GM21423 (cell line): ENCODE results near the gene SMC1B.
"Not testable (repeated sequence)": the region's sequence is repeated elsewhere in the genome, so short reads cannot be mapped to it uniquely, and the experiment has no call there.

Experiments used
- ATAC-seq: cut with Tn5 transposase; IDR thresholded peaks from one replicate; pipeline ENCODE4 v1.9.1; 2021; ENCODE audit warnings: mild to moderate bottlenecking, moderate library complexity; ENCODE audit not compliant: unreplicated experiment

The SMC1B gene

GRCh38 chr22:45353786-45354185 is 59.6 kb downstream of the SMC1B start:
- no peak for ATAC-seq

- ATAC-seq: not testable (repeated sequence)
Observed at GRCh38 chr22:45352757-45353156, 60.6 kb downstream of the SMC1B start.

- ATAC-seq: no peak
Observed at GRCh38 chr22:45351956-45352355, 61.4 kb downstream of the SMC1B start.

GRCh38 chr22:45349916-45350315 is 63.5 kb downstream of the SMC1B start:
- ATAC-seq: no peak

- ATAC-seq: no peak
Observed at GRCh38 chr22:45344334-45344733, 69.1 kb downstream of the SMC1B start.

- no peak for ATAC-seq
Observed at GRCh38 chr22:45343143-45343542, 70.3 kb downstream of the SMC1B start.

GRCh38 chr22:45341498-45341897 is 71.9 kb downstream of the SMC1B start:
- no peak for ATAC-seq

GRCh38 chr22:45340323-45340722 is 73.1 kb downstream of the SMC1B start:
- no peak for ATAC-seq

GRCh38 chr22:45338795-45339194 is 74.6 kb downstream of the SMC1B start:
- no peak for ATAC-seq

GRCh38 chr22:45337536-45337935 is 75.9 kb downstream of the SMC1B start:
- no peak for ATAC-seq

GRCh38 chr22:45336971-45337431 is 76.4 kb downstream of the SMC1B start:
- no peak for ATAC-seq

GRCh38 chr22:45335854-45336522 is 77.4 kb downstream of the SMC1B start:
- ATAC-seq: no peak

GRCh38 chr22:45335021-45335818 is 78.2 kb downstream of the SMC1B start:
- no peak for ATAC-seq

GRCh38 chr22:45334528-45334927 is 78.9 kb downstream of the SMC1B start:
- no peak for ATAC-seq

- no peak for ATAC-seq
Observed at GRCh38 chr22:45334068-45334467, 79.3 kb downstream of the SMC1B start.

- ATAC-seq: no peak
Observed at GRCh38 chr22:45332001-45332400, 81.4 kb downstream of the SMC1B start.

- no peak for ATAC-seq
Observed at GRCh38 chr22:45331486-45331885, 81.9 kb downstream of the SMC1B start.

- ATAC-seq: no peak
Observed at GRCh38 chr22:45330548-45330947, 82.9 kb downstream of the SMC1B start.

GRCh38 chr22:45329530-45329936 is 83.9 kb downstream of the SMC1B start:
- no peak for ATAC-seq

- no peak for ATAC-seq
Observed at GRCh38 chr22:45328822-45329529, 84.4 kb downstream of the SMC1B start.

- not testable (repeated sequence) for ATAC-seq
Observed at GRCh38 chr22:45328261-45328660, 85.1 kb downstream of the SMC1B start.

- no peak for ATAC-seq
Observed at GRCh38 chr22:45324311-45324711, 89.1 kb downstream of the SMC1B start.
